BJ (cell line): ENCODE measurements around the gene DHX36. TPM values are rescaled to one million over a fixed set of nuclear protein-coding genes. Genes with fewer than 3 reads are reported as not detected.

Source experiments
- CTCF ChIA-PET: fragments of 350-600 bp; formaldehyde crosslinking; extraction: SDS; loops from one replicate; lab custom pipeline; 2021; ENCODE audit warnings: antibody characterized with exemption, inconsistent platforms; lab: Yijun Ruan, JAX
- POLR2A ChIA-PET: fragments of 300-600 bp; sonication (Branson Sonifier 250); formaldehyde crosslinking; extraction: SDS; loops from one replicate; lab custom pipeline; 2021; ENCODE audit warnings: antibody characterized with exemption; lab: Charles Lee
- DNase-seq: peaks from one replicate; pipeline ENCODE4 v3.0.0-alpha.2; 2011; ENCODE audit warnings: low read depth
- H3K27me3 ChIP-seq: 2 replicates; pipeline ENCODE4 v1.6.0; 2011; ENCODE audit warnings: low read length; ENCODE audit not compliant: control insufficient read depth, insufficient read depth
- H3K36me3 ChIP-seq: 2 replicates; pipeline ENCODE4 v1.5.1; 2011; ENCODE audit warnings: low read length; ENCODE audit not compliant: control insufficient read depth, insufficient read depth
- H3K4me3 ChIP-seq: 2 replicates; pipeline ENCODE4 v1.5.1; 2011; ENCODE audit warnings: low read depth, mild to moderate bottlenecking, control low read depth, low read length
- polyA plus RNA-seq: library from polyadenylated mRNA; depleted of rRNA; stranded (reverse); fragments of >200 nt; gene quantifications from 2 replicates; pipeline ENCODE4 v1.2.3, GENCODE V29; 2011; rRNA removed
- small RNA-seq: library from RNA; depleted of rRNA; stranded (forward); fragments of <200 nt; gene quantifications from one replicate; pipeline ENCODE3, GENCODE V24; 2012; ENCODE audit warnings: low replicate concordance, low read depth; ENCODE audit not compliant: insufficient read length
- TF ChIP-seq, protein P1 (sequence below): IDR thresholded peaks from 2 replicates; pipeline ENCODE4 v1.5.1; 2011; ENCODE audit warnings: low read depth, mild to moderate bottlenecking, control low read depth, inconsistent platforms, low read length, moderate library complexity; ENCODE audit not compliant: insufficient read depth

Gene DHX36
- polyA plus RNA-seq, 1 experiment = 12.4 TPM

DNA sequence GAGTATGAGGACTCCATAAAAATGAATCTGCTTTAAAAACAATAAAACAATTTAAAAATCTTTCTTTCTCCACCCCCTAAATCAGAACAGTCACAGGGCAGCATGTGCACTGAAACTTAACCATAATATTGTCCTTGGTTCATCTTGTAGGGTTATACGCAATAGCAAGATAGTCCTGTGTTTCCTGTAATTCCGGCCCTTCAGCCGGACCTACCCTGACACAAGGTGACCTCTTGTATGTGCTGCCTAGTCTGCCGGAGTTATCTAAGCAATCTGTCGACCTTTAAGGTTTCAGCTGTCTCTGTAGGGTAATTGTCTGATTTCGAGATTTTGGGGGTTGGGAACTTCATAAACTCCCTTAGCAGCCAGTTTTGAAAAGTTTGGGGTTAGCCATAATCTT, 99.9 kb downstream of the DHX36 start:
- no peaks in the 10 kb centered on the region for H3K36me3 ChIP-seq
- DNase-seq = no peak
- H3K4me3 ChIP-seq = no peak overlapping the region
- TF ChIP-seq, protein P1, sequence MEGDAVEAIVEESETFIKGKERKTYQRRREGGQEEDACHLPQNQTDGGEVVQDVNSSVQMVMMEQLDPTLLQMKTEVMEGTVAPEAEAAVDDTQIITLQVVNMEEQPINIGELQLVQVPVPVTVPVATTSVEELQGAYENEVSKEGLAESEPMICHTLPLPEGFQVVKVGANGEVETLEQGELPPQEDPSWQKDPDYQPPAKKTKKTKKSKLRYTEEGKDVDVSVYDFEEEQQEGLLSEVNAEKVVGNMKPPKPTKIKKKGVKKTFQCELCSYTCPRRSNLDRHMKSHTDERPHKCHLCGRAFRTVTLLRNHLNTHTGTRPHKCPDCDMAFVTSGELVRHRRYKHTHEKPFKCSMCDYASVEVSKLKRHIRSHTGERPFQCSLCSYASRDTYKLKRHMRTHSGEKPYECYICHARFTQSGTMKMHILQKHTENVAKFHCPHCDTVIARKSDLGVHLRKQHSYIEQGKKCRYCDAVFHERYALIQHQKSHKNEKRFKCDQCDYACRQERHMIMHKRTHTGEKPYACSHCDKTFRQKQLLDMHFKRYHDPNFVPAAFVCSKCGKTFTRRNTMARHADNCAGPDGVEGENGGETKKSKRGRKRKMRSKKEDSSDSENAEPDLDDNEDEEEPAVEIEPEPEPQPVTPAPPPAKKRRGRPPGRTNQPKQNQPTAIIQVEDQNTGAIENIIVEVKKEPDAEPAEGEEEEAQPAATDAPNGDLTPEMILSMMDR = no peak
- ChIA-PET POLR2A (no interaction called here), CTCF (no interaction called here)
- no peaks in the 10 kb centered on the region for H3K27me3 ChIP-seq

DNA sequence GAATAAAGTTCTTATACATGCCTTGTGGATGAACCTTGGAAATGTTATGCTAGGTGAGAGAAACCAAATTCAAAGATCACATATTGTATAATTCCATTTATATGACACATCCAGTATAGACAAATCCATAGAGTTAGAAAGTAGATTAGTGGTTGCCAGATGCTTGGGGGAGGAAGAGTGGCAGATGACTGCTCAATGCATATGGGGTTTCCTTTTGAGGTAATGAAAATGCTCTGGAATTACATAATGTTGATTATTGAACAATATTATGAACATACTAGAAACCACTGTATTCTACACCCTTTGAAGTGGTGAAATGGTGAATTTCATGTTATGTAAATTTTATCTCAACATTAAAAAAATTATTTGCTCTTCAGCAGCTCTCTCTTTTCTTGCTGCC, 100.8 kb downstream of the DHX36 start:
- POLR2A ChIA-PET = no interaction called here
- no peak for DNase-seq

More for the DNA sequence above, 100.8 kb downstream of the DHX36 start:
- Histone ChIP-seq H3K36me3 (no peaks in the 10 kb centered on the region), H3K27me3 (no peaks in the 10 kb centered on the region), H3K4me3 (no peak overlapping the region)
- CTCF ChIA-PET = no interaction called here
- TF ChIP-seq, protein P1 = no peak

Small RNA genes lying within 50 kb of the gene (small RNA-seq; reads per million reads assigned to genes)
- not detected for gene RF01210

Other genes starting within 250 kb of the DHX36 start
- gene ARHGEF26, start 203.1 kb downstream of the DHX36 start, polyA plus RNA-seq = 0.05 and 0.10 TPM in 2 replicates
- not detected in 2 replicates for gene GPR149, start 105.7 kb upstream of the DHX36 start, polyA plus RNA-seq